ENCODE data around the gene MFN2.

GRCh38 chr1:11979028-11979850, 1.0 kb upstream of the MFN2 start:
- TF ChIP-seq POLR2A (IDR thresholded peaks at IDR 0.05) = no peak
- TF ChIP-seq, protein P1, sequence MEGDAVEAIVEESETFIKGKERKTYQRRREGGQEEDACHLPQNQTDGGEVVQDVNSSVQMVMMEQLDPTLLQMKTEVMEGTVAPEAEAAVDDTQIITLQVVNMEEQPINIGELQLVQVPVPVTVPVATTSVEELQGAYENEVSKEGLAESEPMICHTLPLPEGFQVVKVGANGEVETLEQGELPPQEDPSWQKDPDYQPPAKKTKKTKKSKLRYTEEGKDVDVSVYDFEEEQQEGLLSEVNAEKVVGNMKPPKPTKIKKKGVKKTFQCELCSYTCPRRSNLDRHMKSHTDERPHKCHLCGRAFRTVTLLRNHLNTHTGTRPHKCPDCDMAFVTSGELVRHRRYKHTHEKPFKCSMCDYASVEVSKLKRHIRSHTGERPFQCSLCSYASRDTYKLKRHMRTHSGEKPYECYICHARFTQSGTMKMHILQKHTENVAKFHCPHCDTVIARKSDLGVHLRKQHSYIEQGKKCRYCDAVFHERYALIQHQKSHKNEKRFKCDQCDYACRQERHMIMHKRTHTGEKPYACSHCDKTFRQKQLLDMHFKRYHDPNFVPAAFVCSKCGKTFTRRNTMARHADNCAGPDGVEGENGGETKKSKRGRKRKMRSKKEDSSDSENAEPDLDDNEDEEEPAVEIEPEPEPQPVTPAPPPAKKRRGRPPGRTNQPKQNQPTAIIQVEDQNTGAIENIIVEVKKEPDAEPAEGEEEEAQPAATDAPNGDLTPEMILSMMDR (IDR thresholded peaks at IDR 0.05) = no peak
